DMS153 treated with DMSO at 0.1 percent for 48 hours (cell line): Measurements from ENCODE around the gene CCHCR1.
A peak's percentile ranks its signal among the peaks of the same experiment; 100 is the strongest.

Source experiments
- DNase-seq: peaks from one replicate; lab custom pipeline; 2025; ENCODE audit not compliant: unreplicated experiment; lab: John Stamatoyannopoulos, UW

Gene CCHCR1

GRCh38 chr6:31112478-31112877 lies 45.1 kb downstream of the CCHCR1 start, which contains the start of gene C6orf15:
Gene C6orf15, minus strand, starts transcription at chr6:31112575. Its CDS starts 20 bp downstream, at chr6:31112555.
- DNase-seq = no peak

DNA sequence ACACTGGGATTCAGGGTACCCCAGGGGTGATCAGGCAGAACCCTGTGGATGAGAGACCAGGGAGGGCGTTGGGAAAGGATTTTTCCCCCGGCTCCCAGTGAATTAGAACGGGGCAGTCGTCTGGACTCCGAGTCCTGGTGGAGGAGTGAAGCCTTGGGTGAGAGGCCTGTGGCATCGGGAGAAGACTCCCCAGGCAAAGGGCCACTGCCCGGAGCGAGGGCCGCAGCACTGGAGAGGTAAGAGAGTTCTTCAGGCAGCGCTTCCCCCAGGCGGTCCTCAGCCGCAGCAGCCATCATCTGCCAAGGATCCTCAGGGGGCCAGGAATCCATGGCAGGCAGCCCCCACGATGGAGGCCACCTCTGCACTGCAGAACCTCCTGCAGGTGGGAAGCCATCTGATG lies 45.9 kb downstream of the CCHCR1 start:
- DNase-seq = no peak

DNA sequence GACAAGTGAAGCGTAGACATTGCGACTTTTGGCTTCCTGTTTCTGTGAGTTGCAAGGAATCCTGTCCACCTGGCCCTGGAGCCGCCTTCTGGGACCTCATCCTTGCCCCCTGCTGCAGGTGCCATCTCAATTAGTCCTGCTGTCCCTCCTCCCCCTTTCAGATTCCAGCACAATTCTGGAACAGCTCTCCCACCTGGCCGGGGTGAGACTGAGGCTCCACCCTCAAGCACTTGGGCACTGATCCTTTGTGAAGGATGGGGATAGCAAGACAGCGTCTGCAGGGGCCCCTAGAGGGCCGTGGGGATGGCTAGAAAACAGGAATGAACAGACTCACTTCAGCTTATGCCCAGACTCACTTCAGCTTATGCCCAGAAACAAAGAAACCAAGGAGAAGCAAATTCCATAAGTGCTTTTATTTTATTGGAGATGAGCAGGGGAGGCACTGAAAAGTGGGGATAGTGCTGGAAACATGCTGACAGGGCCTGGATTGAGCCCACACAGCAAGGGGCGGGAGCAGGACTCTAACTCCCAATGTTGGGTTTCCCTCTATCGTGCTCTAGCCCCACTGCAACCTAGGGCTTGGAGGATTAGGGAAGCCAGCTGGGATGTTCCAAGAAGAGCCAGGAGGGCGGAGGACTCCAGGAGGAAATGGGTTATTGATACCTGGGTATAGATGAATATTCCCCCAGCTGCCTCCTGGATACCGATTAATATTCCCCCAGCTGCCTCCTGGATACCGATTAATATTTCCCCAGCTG lies 46.6 kb downstream of the CCHCR1 start:
- DNase-seq = no peak

GRCh38 chr6:31107052-31107451 lies 50.5 kb downstream of the CCHCR1 start:
- DNase-seq = no peak

DNA sequence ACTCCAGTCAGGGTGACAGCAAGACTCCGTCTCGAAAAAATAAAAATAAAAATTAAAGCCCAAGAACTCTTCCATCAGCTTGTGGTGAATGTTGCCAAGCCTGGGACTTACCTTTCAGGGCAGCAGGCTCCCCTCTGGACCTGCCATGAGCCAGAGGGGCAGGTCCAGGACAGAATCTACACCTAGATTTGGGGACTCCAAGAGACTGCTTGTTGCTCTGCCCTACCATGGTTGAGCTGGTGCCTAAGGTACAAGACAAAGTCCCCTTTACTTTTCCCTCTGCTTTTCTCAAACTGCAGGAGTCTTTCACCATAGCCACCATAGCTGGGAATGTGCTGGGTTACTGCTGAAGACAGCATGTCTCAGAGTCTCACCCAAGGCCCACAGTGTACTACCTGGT lies 54.5 kb downstream of the CCHCR1 start:
- DNase-seq = no peak

- DNase-seq = no peak
Observed at GRCh38 chr6:31098449-31098938, 59.1 kb downstream of the CCHCR1 start.

- DNase-seq = no peak
Observed at GRCh38 chr6:31096656-31097055, 60.9 kb downstream of the CCHCR1 start.

GRCh38 chr6:31096215-31096614 lies 61.4 kb downstream of the CCHCR1 start:
- DNase-seq = no peak

GRCh38 chr6:31094389-31094881 lies 63.2 kb downstream of the CCHCR1 start:
- peak; percentile 39 for DNase-seq

DNA sequence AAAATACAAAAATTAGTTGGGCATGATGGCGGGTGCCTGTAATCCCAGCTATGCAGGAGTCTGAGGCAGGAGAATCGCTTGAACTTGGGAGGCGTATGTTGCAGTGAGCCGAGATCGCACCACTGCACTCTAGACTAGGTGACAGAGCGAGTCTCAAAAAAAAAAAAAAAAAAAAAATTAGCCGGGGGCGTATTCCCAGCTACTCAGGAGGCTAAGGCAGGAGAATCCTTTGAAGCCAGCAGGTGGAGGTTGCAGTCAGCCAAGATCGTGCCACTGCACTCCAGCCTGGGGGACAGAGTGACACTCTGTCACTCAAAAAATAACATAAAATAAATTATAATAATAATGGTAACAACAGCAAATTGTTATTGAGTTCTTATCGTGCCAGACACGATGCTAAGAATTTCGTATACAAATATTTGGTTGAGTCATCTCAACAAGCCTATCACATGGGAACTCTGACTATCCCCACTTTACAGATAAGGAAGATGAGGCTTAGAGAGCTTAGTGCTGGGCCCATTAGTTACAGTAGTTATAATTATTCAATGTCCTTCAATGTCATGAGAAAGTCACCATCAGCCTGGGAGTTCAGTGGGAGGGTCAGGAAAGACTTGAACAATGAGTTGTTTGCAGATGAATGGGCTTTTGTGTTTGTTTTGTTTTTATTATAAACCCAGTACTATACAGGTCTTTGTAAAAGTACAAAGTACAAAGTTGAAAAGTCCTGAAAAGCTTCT lies 64.7 kb downstream of the CCHCR1 start:
- DNase-seq = no peak
